ENCODE results near the gene EPHB2. TPM values are rescaled to one million over a fixed set of nuclear protein-coding genes. Genes with fewer than 3 reads are reported as not detected.

Gene EPHB2
- total and polyA plus RNA-seq, 2 of the 8 experiments (the other 6 are each of a cell fraction or from before 2014, with no cell fraction given), result 15.8 to 17.2 TPM

- TF ChIP-seq MAX (IDR thresholded peaks at IDR 0.05), result no peak
Measured at GRCh38 chr1:22815043-22815365, 104.4 kb downstream of the EPHB2 start (continued).
